Muscle of leg (tissue), 11 donors: ENCODE data around the gene HBM. TPM values are rescaled to one million over a fixed set of nuclear protein-coding genes. Genes with fewer than 3 reads are reported as not detected.
"Not testable (repeated sequence)": the region's sequence is repeated elsewhere in the genome, so short reads cannot be mapped to it uniquely, and the experiment has no call there.

Experiments used
- DNase-seq: peaks from one replicate; pipeline ENCODE4 v3.0.0; 2013
- H3K27ac ChIP-seq: one replicate; pipeline ENCODE4 v1.5.1; 2013; ENCODE audit warnings: mild to moderate bottlenecking, low read length, control low read depth
- H3K27me3 ChIP-seq: one replicate; pipeline ENCODE4 v1.6.1; 2013; ENCODE audit warnings: low read length; ENCODE audit not compliant: control insufficient read depth, insufficient read depth
- H3K36me3 ChIP-seq: one replicate; pipeline ENCODE4 v1.6.1; 2013; ENCODE audit warnings: low read length; ENCODE audit not compliant: control insufficient read depth, insufficient read depth
- H3K4me1 ChIP-seq: one replicate; pipeline ENCODE4 v1.6.1; 2013; ENCODE audit warnings: low read length; ENCODE audit not compliant: control insufficient read depth, insufficient read depth
- H3K4me3 ChIP-seq: one replicate; pipeline ENCODE4 v1.5.1; 2013; ENCODE audit warnings: low read length, control low read depth
- H3K9me3 ChIP-seq: replicated peaks from 2 replicates; pipeline ENCODE4 v1.6.1; 2013; ENCODE audit warnings: low read depth, low read length; ENCODE audit not compliant: control insufficient read depth
- WGBS: methylation state at CpG from one replicate; pipeline ENCODE4 v1.1.5; 2013; ENCODE audit warnings: missing lambda C conversion rate; ENCODE audit not compliant: insufficient coverage; 5-methylcytosine and 5-hydroxymethylcytosine counted together
- polyA plus RNA-seq, 8 donors: library from polyadenylated mRNA; unstranded; fragments of 120-200 nt; gene quantifications; one replicate each; pipeline versions ENCODE4 v1.2.1 to v1.2.3, GENCODE V29; 2013; ENCODE audit warnings: inconsistent platforms in 1 of 8, low replicate concordance in 1 of 8; ENCODE audit not compliant: insufficient read length in 8 of 8, insufficient read depth in 1 of 8
- total RNA-seq: library from RNA; stranded (reverse); fragments of 120-200 nt; gene quantifications from one replicate; pipeline ENCODE4 v1.2.4, GENCODE V29; 2013

Gene HBM
- total and polyA plus RNA-seq, 9 donors = 4.3 to 28.0 (median 15.2) TPM

- H3K27me3 ChIP-seq = peaks cover 69% of the 10 kb centered on the region
- not testable (repeated sequence) for H3K36me3 ChIP-seq, H3K4me3 ChIP-seq, DNase-seq, H3K27ac ChIP-seq, H3K9me3 ChIP-seq
- peaks cover 17% of the 10 kb centered on the region for H3K4me1 ChIP-seq
- no CpG with 5 or more reads among the region's 39 CpGs for WGBS
Observed at GRCh38 chr16:176006-176405, 10.2 kb downstream of the HBM start.

GRCh38 chr16:176477-177382 lies 11.0 kb downstream of the HBM start, which contains the start of gene HBA1:
TSS of gene HBA1 (plus strand) at chr16:176680. CDS start at chr16:176717, 37 bp downstream.
- peaks cover 20% of the 10 kb centered on the region for H3K4me1 ChIP-seq
- peaks cover 64% of the 10 kb centered on the region for H3K27me3 ChIP-seq
- not testable (repeated sequence) for H3K9me3 ChIP-seq, H3K36me3 ChIP-seq, H3K27ac ChIP-seq, DNase-seq, H3K4me3 ChIP-seq
- 0% methylated on average over 1 of the region's 88 CpGs for WGBS

- peaks cover 60% of the 10 kb centered on the region for H3K27me3 ChIP-seq
- peak; percentile 77 for DNase-seq
- H3K9me3 ChIP-seq = no peaks in the 10 kb centered on the region
- WGBS = 0% methylated on average over 6 of the region's 13 CpGs
- no peak overlapping the region for H3K27ac ChIP-seq
- no peaks in the 10 kb centered on the region for H3K36me3 ChIP-seq
- peaks cover 20% of the 10 kb centered on the region for H3K4me1 ChIP-seq
- no peak overlapping the region for H3K4me3 ChIP-seq
Observed at GRCh38 chr16:177394-177822, 11.6 kb downstream of the HBM start.

- H3K9me3 ChIP-seq = no peaks in the 10 kb centered on the region
- peaks cover 60% of the 10 kb centered on the region for H3K27me3 ChIP-seq
- 58% methylated on average over 6 of the region's 11 CpGs for WGBS
Observed at GRCh38 chr16:177981-178667, 12.3 kb downstream of the HBM start.

GRCh38 chr16:178668-179015 lies 12.9 kb downstream of the HBM start:
- H3K4me3 ChIP-seq = no peak overlapping the region
- no peak for DNase-seq
- peaks cover 20% of the 10 kb centered on the region for H3K4me1 ChIP-seq
- WGBS = 76% methylated on average over 4 of the region's 11 CpGs
- H3K27me3 ChIP-seq = peaks cover 57% of the 10 kb centered on the region
- H3K27ac ChIP-seq = no peak overlapping the region
- no peaks in the 10 kb centered on the region for H3K9me3 ChIP-seq
- H3K36me3 ChIP-seq = no peaks in the 10 kb centered on the region

More at GRCh38 chr16:177981-178667, 12.3 kb downstream of the HBM start:
- H3K36me3 ChIP-seq = no peaks in the 10 kb centered on the region
- no peak overlapping the region for H3K27ac ChIP-seq
- DNase-seq = no peak
- H3K4me3 ChIP-seq = no peak overlapping the region
- peaks cover 20% of the 10 kb centered on the region for H3K4me1 ChIP-seq

GRCh38 chr16:179211-180092 lies 13.7 kb downstream of the HBM start:
- 79% methylated on average over 9 of the region's 17 CpGs for WGBS
- H3K27ac ChIP-seq = no peak overlapping the region
- H3K27me3 ChIP-seq = peaks cover 55% of the 10 kb centered on the region
- H3K4me1 ChIP-seq = peaks cover 20% of the 10 kb centered on the region
- no peak for DNase-seq
- H3K9me3 ChIP-seq = no peaks in the 10 kb centered on the region
- no peak overlapping the region for H3K4me3 ChIP-seq
- H3K36me3 ChIP-seq = peaks cover 2% of the 10 kb centered on the region

- Histone ChIP-seq H3K4me1 (peaks cover 20% of the 10 kb centered on the region), H3K36me3 (peaks cover 9% of the 10 kb centered on the region), H3K27ac (no peak within 1 kb of the TSS), H3K9me3 (no peaks in the 10 kb centered on the region), H3K4me3 (peak within 1 kb of the TSS; percentile 30), H3K27me3 (peaks cover 48% of the 10 kb centered on the region)
- WGBS = 6% methylated on average over 40 of the region's 59 CpGs
- peak; percentile 43 for DNase-seq
Observed at GRCh38 chr16:180101-180675, 14.4 kb downstream of the HBM start, which contains the start of gene HBQ1. TSS of gene HBQ1 (plus strand) at chr16:180459. CDS start at chr16:180487, 28 bp downstream.

- peaks cover 43% of the 10 kb centered on the region for H3K27me3 ChIP-seq
Observed at GRCh38 chr16:180681-181564, 15.1 kb downstream of the HBM start.

GRCh38 chr16:181565-182021 lies 15.8 kb downstream of the HBM start:
- Histone ChIP-seq H3K4me1 (peaks cover 20% of the 10 kb centered on the region), H3K27me3 (peaks cover 42% of the 10 kb centered on the region), H3K4me3 (no peak overlapping the region), H3K9me3 (no peaks in the 10 kb centered on the region), H3K36me3 (peaks cover 16% of the 10 kb centered on the region), H3K27ac (no peak overlapping the region)
- DNase-seq = no peak
- 31% methylated on average over 6 of the region's 22 CpGs for WGBS

More at GRCh38 chr16:180681-181564, 15.1 kb downstream of the HBM start:
- DNase-seq = peak; percentile 66
- Histone ChIP-seq H3K4me1 (peaks cover 20% of the 10 kb centered on the region), H3K4me3 (peak overlapping the region; percentile 30), H3K36me3 (peaks cover 16% of the 10 kb centered on the region), H3K9me3 (no peaks in the 10 kb centered on the region), H3K27ac (no peak overlapping the region)
- under 1% methylated on average over 85 of the region's 89 CpGs for WGBS
